Subcutaneous adipose tissue (tissue), 4 donors: ENCODE measurements around the gene TPRX1. TPM values are rescaled to one million over a fixed set of nuclear protein-coding genes. Genes with fewer than 3 reads are reported as not detected.

Source experiments
- CTCF ChIP-seq: fragments of 450-650 bp; IDR thresholded peaks from one replicate; pipeline ENCODE4 v1.5.1; 2016; ENCODE audit warnings: low read depth, mild to moderate bottlenecking, control low read depth, antibody characterized with exemption, moderate library complexity
- total RNA-seq, 4 donors: library from RNA; depleted of rRNA; stranded (reverse); fragments of >200 nt; gene quantifications; one replicate each; pipeline ENCODE4 v1.1.0, GENCODE V29; 2016

TPRX1 gene
- total RNA-seq, 4 donors from 2014 or later, result not detected

- no peak for TF ChIP-seq CTCF
Measured at GRCh38 chr19:47797996-47798903, 6.1 kb downstream of the TPRX1 start.

- TF ChIP-seq CTCF, result no peak
Measured at GRCh38 chr19:47796785-47797184, 7.6 kb downstream of the TPRX1 start.

- TF ChIP-seq CTCF, result no peak
Measured at GRCh38 chr19:47794526-47794925, 9.8 kb downstream of the TPRX1 start.

GRCh38 chr19:47792616-47793015, 11.7 kb downstream of the TPRX1 start:
- no peak for TF ChIP-seq CTCF

GRCh38 chr19:47790398-47790814, 13.9 kb downstream of the TPRX1 start:
- no peak for TF ChIP-seq CTCF

GRCh38 chr19:47786566-47786965, 17.8 kb downstream of the TPRX1 start:
- TF ChIP-seq CTCF, result no peak

GRCh38 chr19:47781590-47782262, 22.6 kb downstream of the TPRX1 start:
- TF ChIP-seq CTCF, result no peak
